ENCODE results near the gene VOPP1. TPM values are rescaled to one million over a fixed set of nuclear protein-coding genes. Genes with fewer than 3 reads are reported as not detected.

VOPP1 gene
- total RNA-seq, 2 experiments from 2014 or later, result 32.6 to 34.7 TPM

GRCh38 chr7:55533729-55534080 is 38.6 kb downstream of the VOPP1 start:
- ATAC-seq (no peak), DNase-seq (no peak)
- TF ChIP-seq CTCF (IDR thresholded peaks at IDR 0.05), result no peak
- intact Hi-C loops (cut with micrococcal nuclease), result loop anchor here (1.0 to 2.0 kb wide), 2 partner anchors 23 to 38 kb away; no protein-coding TSS in a partner anchor
- Mint-ChIP-seq H3K9me3 (no peaks in the 10 kb centered on the region), H3K4me1 (ENCODE audit: low read depth) (peaks cover 88% of the 10 kb centered on the region), H3K4me3 (peak overlapping the region; percentile 43), H3K36me3 (ENCODE audit: low read depth) (peaks cover 12% of the 10 kb centered on the region), H3K27me3 (no peaks in the 10 kb centered on the region), H3K27ac (peak overlapping the region; percentile 95)
- POLR2A ChIA-PET, result interaction anchor here (0.6 to 7.8 kb wide), 16 partner anchors 9 to 565 kb away, joined by 3 to 163 read pairs (median 3); partner anchors contain the start of gene VOPP1
- CTCF ChIA-PET, result interaction anchor here (1.0 to 4.3 kb wide), 12 partner anchors 13 to 224 kb away, joined by 3 to 21 read pairs (median 4); partner anchors contain the start of gene VOPP1

- peak; percentile 94 for DNase-seq
- peak; percentile 66 for ATAC-seq
- Mint-ChIP-seq H3K27ac (peak overlapping the region; percentile 95), H3K9me3 (no peaks in the 10 kb centered on the region), H3K4me3 (peak overlapping the region; percentile 43), H3K36me3 (ENCODE audit: low read depth) (peaks cover 12% of the 10 kb centered on the region), H3K4me1 (ENCODE audit: low read depth) (peaks cover 84% of the 10 kb centered on the region), H3K27me3 (no peaks in the 10 kb centered on the region)
- CTCF ChIA-PET, result interaction anchor here (1.0 to 4.3 kb wide), 13 partner anchors 9 to 278 kb away, joined by 3 to 21 read pairs (median 4); partner anchors contain the start of gene VOPP1
- no peak for TF ChIP-seq CTCF (IDR thresholded peaks at IDR 0.05)
- POLR2A ChIA-PET, result interaction anchor here (0.6 to 7.8 kb wide), 16 partner anchors 9 to 565 kb away, joined by 3 to 163 read pairs (median 3); partner anchors contain the start of gene VOPP1
- intact Hi-C loops (cut with micrococcal nuclease), result no loop called here
Measured at GRCh38 chr7:55533050-55533728, 39.1 kb downstream of the VOPP1 start.

GRCh38 chr7:55532150-55532917 is 40.0 kb downstream of the VOPP1 start:
- TF ChIP-seq CTCF (IDR thresholded peaks at IDR 0.05), result no peak
- peak overlapping the region; percentile 95 for H3K27ac Mint-ChIP-seq
- H3K36me3 Mint-ChIP-seq (ENCODE audit: low read depth), result peaks cover 8% of the 10 kb centered on the region
- H3K4me1 Mint-ChIP-seq (ENCODE audit: low read depth), result peaks cover 77% of the 10 kb centered on the region
- DNase-seq, result peak; percentile 48
- H3K27me3 Mint-ChIP-seq, result no peaks in the 10 kb centered on the region
- ATAC-seq, result no peak
- ChIA-PET CTCF (interaction anchor here (1.2 to 4.3 kb wide), 7 partner anchors 8 to 277 kb away, joined by 3 to 21 read pairs (median 4); partner anchors contain the start of gene VOPP1), POLR2A (interaction anchor here (0.7 to 7.8 kb wide), 13 partner anchors 8 to 224 kb away, joined by 3 to 163 read pairs (median 3); partner anchors contain the start of gene VOPP1)
- H3K4me3 Mint-ChIP-seq, result peak overlapping the region; percentile 43
- H3K9me3 Mint-ChIP-seq, result no peaks in the 10 kb centered on the region
- intact Hi-C loops (cut with micrococcal nuclease), result no loop called here

GRCh38 chr7:55531536-55531935 is 40.8 kb downstream of the VOPP1 start:
- no peak overlapping the region for H3K4me3 Mint-ChIP-seq
- H3K9me3 Mint-ChIP-seq, result no peaks in the 10 kb centered on the region
- H3K4me1 Mint-ChIP-seq (ENCODE audit: low read depth), result peaks cover 72% of the 10 kb centered on the region
- no peaks in the 10 kb centered on the region for H3K27me3 Mint-ChIP-seq
- intact Hi-C loops (cut with micrococcal nuclease), result no loop called here
- peak overlapping the region; percentile 95 for H3K27ac Mint-ChIP-seq
- CTCF ChIA-PET, result interaction anchor here (1.1 to 1.6 kb wide), 3 partner anchors 40 to 64 kb away, joined by 3 to 4 read pairs (median 4); partner anchors contain the start of gene VOPP1
- DNase-seq (no peak), ATAC-seq (no peak)
- H3K36me3 Mint-ChIP-seq (ENCODE audit: low read depth), result peaks cover 8% of the 10 kb centered on the region
- no peak for TF ChIP-seq CTCF (IDR thresholded peaks at IDR 0.05)
- POLR2A ChIA-PET, result interaction anchor here (1.0 to 7.8 kb wide), 4 partner anchors 14 to 223 kb away, joined by 3 to 163 read pairs (median 6); partner anchors contain the start of gene VOPP1
